Activated CD4-positive, alpha-beta T cell treated with anti-CD3 and anti-CD28 coated beads for 1 hour (primary cell): Measurements from ENCODE around the gene OS9.

Experiments
- DNase-seq: peaks from one replicate; pipeline ENCODE4 v3.0.0-alpha.2; 2020

OS9 gene

GRCh38 chr12:57754411-57755193, 60.7 kb downstream of the OS9 start, which contains the start of gene MARCHF9:
TSS of gene MARCHF9 (plus strand) at chr12:57755103. CDS start at chr12:57755529, 426 bp downstream.
- peak; percentile 73 for DNase-seq

GRCh38 chr12:57755194-57755453, 61.2 kb downstream of the OS9 start:
- DNase-seq: no peak

DNA sequence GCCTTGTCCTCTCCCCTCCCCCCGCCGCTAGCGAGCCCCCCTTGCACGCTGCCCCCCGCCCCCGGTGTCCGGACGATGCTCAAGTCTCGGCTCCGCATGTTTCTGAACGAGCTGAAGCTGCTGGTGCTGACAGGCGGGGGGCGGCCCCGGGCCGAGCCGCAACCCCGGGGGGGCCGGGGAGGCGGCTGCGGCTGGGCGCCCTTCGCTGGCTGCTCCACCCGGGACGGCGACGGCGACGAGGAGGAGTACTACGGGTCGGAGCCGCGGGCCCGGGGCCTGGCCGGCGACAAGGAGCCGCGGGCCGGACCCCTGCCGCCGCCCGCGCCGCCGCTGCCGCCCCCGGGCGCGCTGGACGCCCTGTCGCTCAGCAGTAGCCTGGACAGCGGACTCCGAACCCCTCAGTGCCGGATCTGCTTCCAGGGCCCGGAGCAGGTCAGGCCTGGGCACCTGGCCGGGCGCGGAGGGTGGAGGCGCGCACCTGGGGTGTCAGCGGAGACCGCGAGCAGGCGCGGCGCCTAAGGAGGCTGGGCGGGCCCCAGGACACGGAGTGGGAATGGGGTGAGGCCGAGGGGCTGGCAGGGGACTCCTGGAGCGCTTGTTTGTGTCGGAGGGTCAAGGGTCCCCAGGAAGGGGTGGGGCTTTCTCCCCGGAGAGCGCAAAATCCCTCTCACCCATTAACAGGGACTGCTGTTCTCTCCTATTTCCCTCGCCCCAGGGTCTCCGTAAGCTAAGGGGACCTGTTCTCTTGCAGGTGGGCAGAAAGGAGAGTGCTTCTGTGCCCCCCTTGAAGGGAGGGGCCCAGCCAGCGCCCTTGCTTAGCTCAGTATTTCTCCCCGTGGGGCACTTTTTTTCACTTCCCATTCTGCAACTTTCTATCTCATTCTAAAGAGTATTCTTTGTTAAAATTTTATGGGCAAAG, 61.8 kb downstream of the OS9 start:
- DNase-seq: no peak

GRCh38 chr12:57756406-57757341, 62.7 kb downstream of the OS9 start:
- peak; percentile 60 for DNase-seq

GRCh38 chr12:57757771-57758170, 63.8 kb downstream of the OS9 start:
- DNase-seq: no peak

DNA sequence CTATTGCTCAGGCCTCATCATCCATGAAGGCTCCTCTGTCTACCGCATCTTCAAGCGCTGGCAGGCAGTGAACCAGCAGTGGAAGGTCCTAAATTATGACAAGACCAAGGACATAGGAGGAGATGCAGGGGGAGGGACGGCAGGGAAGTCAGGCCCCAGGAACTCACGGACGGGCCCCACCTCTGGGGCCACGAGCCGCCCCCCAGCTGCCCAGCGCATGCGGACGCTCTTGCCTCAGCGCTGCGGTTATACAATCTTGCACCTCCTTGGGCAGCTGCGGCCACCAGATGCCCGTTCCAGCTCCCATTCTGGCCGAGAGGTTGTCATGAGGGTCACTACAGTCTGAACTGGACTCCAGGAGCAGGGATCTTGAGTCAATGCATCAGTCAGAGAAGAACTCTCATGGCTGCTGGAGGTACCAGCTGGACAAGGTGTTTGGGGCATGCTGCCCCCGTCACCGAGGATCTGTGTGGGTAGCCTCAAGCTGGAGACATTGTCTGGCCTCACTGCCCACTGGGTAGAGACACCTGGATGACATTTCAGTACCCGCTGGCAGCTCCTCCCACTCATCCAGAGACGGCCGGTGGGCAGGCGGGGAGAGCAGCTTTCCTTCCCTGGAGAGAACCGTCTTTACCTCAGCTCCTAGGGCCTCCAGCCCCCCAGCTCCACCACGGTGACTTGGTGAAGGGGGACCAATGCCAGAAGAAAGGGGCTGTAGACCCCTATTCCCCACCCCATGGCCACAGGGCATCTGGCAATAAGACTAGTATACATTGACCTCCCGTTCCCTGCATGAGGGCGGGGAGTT, 64.8 kb downstream of the OS9 start:
- no peak for DNase-seq

DNA sequence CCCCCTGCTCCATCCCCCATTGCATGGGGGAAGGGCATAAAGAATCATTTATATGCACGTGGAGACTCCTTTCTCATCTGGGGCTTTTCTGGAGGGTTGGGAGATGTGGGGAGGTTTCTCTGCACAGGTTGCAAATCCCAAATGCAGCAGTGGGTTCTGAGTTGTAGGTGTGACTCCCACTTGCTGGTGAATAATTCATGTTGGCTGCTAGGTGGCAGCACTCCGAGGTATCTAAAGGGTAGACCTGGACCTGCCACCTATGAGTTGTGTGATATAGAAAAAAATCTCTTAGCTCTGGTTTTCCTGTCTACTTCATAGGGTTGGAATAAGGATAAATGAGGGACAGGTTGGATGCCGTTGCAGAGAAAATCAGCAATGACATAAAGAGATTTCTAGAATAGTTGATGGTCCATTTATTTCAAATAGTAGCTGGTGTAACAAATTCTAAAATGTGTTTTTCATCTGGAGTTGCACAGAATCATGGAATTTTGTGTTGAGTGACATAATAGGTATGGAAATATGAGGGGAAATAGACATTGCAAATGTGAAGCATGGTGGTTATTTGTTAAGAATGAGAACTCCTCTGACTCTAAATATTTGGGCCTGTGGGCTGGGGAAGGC, 65.5 kb downstream of the OS9 start:
- no peak for DNase-seq

DNA sequence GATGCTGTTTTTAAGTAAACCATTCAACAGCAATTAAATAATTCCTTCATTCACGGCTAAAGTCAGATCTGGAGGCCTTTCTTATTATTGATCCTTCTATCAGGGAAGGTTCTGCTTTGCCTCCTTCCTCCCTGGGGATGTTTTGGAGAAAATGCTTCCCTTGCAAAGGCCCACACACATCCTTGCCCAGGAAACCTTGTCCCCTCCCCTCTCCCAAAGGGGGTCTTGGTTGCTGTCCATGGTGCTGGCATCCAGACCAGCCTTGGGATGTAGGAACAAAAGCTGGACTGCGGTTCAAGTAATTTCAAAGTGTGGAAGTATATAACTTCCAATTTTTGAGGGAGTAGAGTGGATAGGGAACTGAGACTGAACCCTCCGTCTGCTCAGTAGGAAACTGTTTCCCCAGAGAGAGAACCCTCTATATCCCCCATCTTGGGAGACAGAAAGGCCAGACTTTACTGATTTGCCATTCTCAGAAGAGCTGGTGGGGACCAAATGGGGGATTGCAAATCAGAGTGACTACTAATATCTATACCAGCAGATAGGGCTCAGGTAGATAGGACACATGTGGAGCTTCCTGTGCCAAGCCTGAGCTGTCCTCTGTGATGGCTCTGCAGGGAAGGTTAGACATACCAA, 66.5 kb downstream of the OS9 start:
- no peak for DNase-seq

DNA sequence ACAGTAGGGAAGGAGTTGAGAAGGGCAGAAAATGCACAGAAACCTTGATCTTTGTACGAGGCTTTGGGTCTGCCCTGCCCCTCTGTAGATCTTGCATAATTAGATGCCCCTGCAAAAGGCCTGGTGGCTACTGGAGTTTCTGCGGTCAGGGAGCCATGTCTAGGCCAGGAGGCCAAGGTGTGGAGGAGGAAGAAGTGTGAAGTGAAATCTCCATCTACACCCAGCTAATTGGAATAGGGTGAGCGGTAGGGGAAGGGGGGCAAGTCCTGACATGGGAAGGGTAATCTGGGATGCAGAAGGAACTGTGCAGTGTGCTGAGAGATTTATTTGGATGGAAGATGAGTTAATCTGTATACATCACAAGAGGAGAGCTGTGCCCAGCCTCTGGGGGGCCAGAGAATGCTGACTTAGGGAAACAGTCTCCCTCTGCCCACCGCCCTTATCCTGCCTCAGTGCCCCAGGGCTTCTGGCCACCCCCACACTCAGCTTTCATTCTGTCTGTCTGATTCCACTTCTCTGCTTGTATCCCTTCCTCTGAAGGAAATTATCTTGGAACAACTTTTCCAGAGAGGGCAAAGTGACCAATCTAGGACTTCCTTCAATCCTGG, 67.6 kb downstream of the OS9 start:
- no peak for DNase-seq

- DNase-seq: no peak
Measured at GRCh38 chr12:57762463-57762862, 68.5 kb downstream of the OS9 start.

GRCh38 chr12:57763881-57764661, 70.1 kb downstream of the OS9 start:
- no peak for DNase-seq

- DNase-seq: no peak
Measured at GRCh38 chr12:57764662-57765002, 70.7 kb downstream of the OS9 start.

DNA sequence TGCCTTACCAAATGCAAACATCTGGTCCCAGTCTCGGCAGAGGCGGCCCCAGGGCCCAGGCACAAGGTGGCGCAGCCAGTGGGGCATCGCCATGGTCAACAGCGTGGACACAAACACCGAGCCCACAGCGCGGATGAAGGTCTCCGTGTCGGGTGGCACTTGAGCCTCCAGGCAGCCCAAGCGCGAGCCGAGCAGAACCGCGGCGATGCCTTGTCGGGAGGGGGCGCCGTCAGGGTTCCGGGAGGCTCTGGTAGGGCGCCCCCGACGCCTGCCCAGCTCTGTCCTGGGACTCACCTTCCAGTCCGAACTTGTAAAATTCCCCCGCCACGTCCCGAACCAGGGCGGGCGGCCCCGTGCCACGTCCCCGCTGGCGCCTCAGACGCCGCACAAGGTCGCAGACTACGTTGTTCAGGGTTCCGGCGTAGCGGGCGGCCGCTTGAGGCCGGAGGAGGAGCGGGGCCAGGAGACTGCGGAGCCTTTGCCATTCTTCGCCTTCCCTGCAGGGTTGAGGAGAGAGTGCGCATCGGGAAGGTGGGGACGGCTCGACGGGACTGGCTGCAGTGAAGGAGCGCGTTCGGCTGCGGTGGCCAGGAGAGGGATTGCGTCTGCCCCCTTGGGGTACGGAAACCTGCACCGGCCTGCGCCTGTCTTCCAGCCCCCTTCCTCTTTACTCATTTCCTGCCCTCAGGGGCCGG, 71.2 kb downstream of the OS9 start:
- DNase-seq: peak; percentile 31

- DNase-seq: no peak
Measured at GRCh38 chr12:57765698-57766463, 71.9 kb downstream of the OS9 start.

DNA sequence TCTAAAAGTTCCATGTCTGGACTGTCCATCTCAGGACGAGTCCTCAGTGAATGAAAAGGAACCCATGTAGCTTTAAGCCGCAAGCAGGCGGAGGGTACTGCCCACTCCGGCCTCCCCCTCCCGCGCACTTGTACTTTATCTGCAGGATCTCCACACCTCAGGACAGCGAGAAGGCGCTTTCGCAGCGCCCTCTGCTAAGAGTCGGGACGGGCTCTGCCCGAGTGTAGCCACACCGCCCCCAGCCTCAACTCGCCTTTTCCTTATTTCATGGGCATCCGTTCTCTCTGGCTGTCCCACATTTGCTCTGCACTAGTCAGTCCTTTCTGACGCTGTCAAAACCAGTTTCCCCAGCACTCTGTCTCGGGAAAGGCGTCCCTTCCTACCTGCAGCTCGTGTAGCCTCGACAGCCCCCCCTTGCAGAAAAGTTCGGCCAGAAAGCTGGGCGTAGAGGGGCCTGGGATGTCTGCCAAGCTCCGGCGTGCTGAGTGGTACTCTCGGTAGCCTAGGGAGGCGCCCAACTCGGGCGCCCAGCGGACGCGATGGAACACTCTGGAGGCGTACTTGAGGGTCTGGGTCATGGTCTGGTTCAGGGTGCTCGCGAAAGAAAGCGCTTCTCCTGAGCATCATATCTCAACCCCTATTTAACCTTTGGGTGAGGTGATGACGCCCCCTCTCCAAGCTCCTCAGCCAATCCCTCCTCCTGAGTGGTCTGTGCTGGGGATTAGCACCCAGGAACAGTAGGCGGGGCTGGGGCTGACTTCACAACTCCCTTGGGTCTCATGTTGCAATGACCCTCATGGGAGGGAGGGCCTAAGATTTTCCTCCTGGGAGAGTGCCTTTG, 72.8 kb downstream of the OS9 start, which contains the start of gene CYP27B1:
TSS of gene CYP27B1 (minus strand) at position 615 of the 841 bp plus-strand sequence. CDS start at position 578, 37 bp downstream.
- no peak for DNase-seq

DNA sequence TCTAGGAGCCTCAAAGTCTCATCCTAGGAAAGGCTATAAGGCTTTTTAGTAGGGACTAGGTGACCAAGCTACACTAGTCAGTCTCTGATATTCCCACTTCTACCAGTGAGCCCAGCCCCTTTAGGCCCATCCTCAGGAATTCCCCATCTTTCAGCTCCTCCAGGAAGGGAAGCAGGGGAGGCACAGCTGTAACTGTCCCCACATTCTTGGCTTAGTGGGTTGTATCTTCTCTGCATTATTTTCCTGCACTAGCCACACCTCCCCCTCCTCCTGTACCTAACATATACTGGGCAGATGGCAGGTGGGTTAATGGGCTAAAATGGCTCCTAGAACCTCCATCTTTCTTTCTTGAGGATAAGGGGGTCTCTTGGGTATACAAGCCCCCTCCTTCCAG, 73.4 kb downstream of the OS9 start:
- no peak for DNase-seq

- DNase-seq: no peak
Measured at GRCh38 chr12:57767876-57768275, 73.9 kb downstream of the OS9 start.
